ENCODE results near the gene TCF25.
A peak's percentile ranks its signal among the peaks of the same experiment; 100 is the strongest.

The TCF25 gene

DNA sequence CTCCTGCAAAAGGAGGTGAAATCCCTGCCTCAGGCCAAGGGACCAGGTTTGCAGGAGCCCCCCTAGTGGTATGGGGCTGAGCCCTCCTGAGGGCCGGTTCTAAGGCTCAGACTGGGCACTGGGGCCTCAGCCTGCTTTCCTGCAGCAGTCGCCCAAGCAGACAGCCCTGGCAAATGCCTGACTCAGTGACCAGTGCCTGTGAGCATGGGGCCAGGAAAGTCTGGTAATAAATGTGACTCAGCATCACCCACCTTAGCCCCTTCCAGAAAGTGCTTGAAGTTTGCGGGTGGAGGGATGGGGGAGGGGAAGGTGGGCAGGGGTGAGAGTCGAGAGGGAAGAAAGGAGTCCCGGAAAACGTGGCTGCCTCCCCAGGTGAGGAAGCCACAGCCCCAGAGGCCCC, 47.3 kb downstream of the TCF25 start:
- TF ChIP-seq, protein P1, sequence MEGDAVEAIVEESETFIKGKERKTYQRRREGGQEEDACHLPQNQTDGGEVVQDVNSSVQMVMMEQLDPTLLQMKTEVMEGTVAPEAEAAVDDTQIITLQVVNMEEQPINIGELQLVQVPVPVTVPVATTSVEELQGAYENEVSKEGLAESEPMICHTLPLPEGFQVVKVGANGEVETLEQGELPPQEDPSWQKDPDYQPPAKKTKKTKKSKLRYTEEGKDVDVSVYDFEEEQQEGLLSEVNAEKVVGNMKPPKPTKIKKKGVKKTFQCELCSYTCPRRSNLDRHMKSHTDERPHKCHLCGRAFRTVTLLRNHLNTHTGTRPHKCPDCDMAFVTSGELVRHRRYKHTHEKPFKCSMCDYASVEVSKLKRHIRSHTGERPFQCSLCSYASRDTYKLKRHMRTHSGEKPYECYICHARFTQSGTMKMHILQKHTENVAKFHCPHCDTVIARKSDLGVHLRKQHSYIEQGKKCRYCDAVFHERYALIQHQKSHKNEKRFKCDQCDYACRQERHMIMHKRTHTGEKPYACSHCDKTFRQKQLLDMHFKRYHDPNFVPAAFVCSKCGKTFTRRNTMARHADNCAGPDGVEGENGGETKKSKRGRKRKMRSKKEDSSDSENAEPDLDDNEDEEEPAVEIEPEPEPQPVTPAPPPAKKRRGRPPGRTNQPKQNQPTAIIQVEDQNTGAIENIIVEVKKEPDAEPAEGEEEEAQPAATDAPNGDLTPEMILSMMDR (IDR thresholded peaks at IDR 0.05), result no peak
- H3K4me3 ChIP-seq, result no peak overlapping the region
- DNase-seq (ENCODE audit: low spot score), result no peak
- H3K27ac ChIP-seq, result peak overlapping the region in 1 of 2 donors; percentile 92

DNA sequence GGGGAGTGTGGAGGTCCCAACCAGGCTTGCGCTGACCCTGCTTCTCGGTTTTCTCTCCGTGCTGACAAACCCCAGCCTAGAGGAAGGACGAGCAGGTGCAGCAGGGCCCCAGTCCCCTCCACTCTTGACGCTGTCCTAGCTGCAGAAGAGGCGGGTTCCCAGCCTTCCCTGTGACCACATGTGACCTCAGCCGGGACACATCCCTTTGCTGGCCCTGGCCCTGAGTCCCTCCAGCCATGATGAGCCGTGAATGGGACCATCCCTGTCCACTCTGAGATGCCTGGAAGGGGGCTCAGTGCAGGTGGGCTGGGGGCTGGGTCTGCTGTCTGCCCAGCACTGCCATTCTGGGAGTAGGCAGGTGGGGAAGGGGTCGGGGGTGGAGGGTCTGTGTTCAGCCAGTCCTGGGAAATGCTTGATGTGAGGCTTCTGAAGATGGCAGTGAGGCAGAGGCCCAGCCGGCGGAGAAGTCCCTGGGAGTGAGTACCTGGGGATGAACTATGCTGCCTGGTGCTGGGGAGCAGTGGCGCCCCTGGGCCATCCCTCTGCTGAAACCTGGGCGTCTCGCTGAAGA, 47.8 kb downstream of the TCF25 start:
- no peak for DNase-seq (ENCODE audit: low spot score)

DNA sequence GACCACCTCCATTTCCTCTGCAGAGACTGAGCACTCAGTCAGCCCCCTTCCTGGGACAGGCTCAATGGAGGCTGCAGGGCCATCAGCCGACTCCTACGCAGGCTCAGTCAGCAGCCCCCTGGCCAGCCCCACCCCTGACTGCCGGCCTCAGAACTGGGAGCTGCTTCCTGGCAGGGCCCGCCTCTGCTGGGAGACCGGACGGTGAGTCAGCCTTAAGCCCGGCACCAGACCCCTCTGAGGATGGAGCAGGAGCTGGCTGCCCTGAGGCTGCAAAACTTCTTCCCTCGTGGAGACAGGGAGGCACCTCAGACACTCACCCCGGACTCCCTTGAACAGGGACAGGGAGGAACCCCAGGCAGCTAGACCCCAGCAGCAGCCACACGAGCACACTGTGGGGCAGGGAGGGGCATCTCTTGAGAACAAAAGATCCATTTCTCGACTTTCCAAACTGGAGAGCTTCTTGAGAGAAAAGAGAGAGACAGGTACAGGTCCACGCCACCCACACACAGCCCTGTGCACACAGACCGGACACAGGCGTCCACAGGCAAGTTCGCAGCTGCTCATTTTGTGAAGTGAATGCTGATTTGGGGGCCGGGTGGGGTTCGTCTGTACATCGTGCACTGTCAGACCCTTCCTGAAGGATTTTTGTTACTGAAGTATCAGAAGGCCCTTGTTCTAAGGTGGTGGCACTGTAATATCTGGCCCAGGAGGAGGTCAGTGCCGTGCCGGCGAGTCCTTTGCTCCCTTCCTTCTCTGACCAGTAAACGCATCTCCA, 48.5 kb downstream of the TCF25 start:
- DNase-seq (ENCODE audit: low spot score), result peak; percentile 92
- H3K4me3 ChIP-seq, result peak overlapping the region; percentile 81
- H3K27ac ChIP-seq, result peak overlapping the region; percentile 22 to 92
- TF ChIP-seq, protein P1 (IDR thresholded peaks at IDR 0.05), result no peak

More for the DNA sequence above, 47.8 kb downstream of the TCF25 start:
- Histone ChIP-seq H3K27ac (peak overlapping the region; percentile 22 to 92), H3K4me3 (peak overlapping the region; percentile 81)
- TF ChIP-seq, protein P1 (IDR thresholded peaks at IDR 0.05), result no peak

DNA sequence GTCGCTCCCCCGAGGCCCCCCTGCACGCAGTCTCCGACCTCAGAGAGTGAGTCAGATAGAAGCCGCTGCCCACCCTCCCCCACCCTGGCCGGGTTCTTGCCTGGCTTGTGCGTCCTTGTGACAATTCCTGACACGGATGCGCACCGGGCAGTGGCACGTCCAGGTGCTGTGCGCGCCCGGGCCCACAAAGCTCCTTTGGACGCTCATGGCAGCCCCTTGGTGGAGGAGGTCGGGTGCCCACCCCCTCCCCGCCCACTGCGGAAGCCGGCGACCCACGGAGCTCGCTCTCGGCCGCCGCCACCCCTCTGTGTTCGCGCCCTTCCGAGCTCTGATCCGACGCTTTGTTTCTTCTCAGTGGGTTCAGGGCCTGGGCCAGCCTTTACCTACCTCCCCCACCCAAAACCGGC, 49.1 kb downstream of the TCF25 start:
- peak overlapping the region; percentile 22 to 92 for H3K27ac ChIP-seq
- TF ChIP-seq, protein P1 (IDR thresholded peaks at IDR 0.05), result no peak
- H3K4me3 ChIP-seq, result peak overlapping the region; percentile 81
- peak; percentile 91 for DNase-seq (ENCODE audit: low spot score)

DNA sequence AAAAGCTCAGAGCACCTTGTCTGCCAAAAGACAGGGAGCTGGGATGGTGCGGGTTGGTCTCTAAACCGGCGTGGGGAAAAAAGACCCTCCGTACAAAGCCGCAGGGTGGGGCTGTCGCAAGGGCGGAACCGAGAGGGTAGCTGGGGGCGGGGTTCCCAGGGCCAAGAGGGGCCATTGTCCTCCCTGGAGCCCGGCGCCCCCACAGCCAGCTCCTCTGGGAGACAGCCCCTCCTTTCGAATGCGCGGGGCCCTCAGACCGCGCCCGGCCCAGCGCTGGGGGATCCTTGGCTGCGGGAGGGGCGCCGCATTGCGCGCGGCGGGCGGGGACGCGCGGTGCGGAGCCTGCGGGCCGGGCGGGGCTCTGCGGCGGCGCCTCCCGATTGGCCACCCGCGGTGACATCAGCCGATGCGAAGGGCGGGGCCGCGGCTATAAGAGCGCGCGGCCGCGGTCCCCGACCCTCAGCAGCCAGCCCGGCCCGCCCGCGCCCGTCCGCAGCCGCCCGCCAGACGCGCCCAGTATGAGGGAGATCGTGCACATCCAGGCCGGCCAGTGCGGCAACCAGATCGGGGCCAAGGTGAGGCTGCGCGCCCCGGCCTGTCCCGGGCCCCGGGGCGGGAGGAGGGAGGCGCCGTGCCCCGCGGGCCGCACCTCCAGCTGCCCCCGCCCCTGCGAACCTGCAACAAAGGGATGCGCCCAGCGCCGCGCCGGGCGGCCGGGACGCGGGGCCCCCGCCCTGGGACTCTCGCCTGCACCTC, 49.7 kb downstream of the TCF25 start, which contains the start of gene TUBB3:
Gene TUBB3, plus strand, starts transcription at position 459 of the 756 bp plus-strand sequence. Its CDS starts 60 bp downstream, at position 519.
- Histone ChIP-seq H3K27ac (peak within 1 kb of the TSS; percentile 22 to 92), H3K4me3 (peak within 1 kb of the TSS; percentile 81)
- no peak for DNase-seq (ENCODE audit: low spot score)
- TF ChIP-seq, protein P1 (IDR thresholded peaks at IDR 0.05), result no peak

DNA sequence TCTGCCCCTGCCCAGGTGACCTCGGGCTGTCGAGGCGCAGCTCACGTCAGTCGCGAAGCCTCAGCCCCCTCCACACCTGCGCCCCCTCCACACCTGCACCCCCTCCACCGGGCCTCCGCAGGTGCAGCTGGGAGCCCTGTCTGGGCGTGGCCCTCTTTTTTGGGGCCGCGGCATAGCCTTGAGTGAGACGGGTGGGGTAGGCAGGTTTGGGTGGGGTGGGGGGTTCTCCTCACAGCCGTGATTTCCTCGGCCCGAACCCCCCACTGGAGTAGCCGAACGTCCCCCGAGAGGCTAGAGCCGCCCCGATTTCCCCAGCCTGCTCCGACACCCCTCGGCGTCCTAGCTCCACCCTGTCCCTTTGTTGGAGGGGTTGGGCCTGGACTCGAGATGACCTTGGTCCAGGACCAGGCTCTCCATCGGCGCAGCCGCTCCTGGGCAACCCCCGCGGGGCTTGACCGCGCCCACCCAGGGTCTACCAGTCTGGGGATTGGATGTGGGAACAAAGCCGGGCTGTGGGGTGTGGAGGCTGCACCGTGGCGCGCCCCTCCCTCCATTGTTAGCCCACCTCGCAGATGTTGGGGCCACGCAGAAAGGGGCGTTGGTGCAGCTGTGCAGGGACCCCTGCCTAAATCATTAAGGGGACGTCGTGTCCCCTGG, 50.4 kb downstream of the TCF25 start:
- H3K27ac ChIP-seq, result peak overlapping the region in 1 of 2 donors; percentile 92
- DNase-seq (ENCODE audit: low spot score), result no peak
- H3K4me3 ChIP-seq, result peak overlapping the region; percentile 81
- TF ChIP-seq, protein P1 (IDR thresholded peaks at IDR 0.05), result no peak

Data from coronary artery (tissue), 2 donors.